Fibroblast of villous mesenchyme (primary cell): ENCODE measurements around the gene DAAM2. TPM values are rescaled to one million over a fixed set of nuclear protein-coding genes. Genes with fewer than 3 reads are reported as not detected.

Experiments used
- DNase-seq: peaks from one replicate; pipeline ENCODE4 v3.0.0-alpha.2; 2010; ENCODE audit warnings: low read depth
- H3K4me3 ChIP-seq: 2 replicates; pipeline ENCODE4 v1.5.1; 2011; ENCODE audit warnings: low read depth, mild to moderate bottlenecking, low read length
- CTCF ChIP-seq: IDR thresholded peaks from 2 replicates; pipeline ENCODE4 v1.5.1; 2012; ENCODE audit warnings: low read depth, mild to moderate bottlenecking, low read length; ENCODE audit not compliant: insufficient read depth
- total RNA-seq: library from RNA; depleted of rRNA; stranded (reverse); fragments of >200 nt; gene quantifications from 2 replicates; pipeline ENCODE4 v1.2.3, GENCODE V29; 2012

Gene DAAM2
- total RNA-seq, 1 donor: 13.8 TPM

- H3K4me3 ChIP-seq: no peak overlapping the region
- no peak for TF ChIP-seq CTCF
- DNase-seq: no peak
Observed at GRCh38 chr6:39913391-39913916, 121.3 kb downstream of the DAAM2 start.

GRCh38 chr6:39914239-39914638 lies 122.1 kb downstream of the DAAM2 start:
- no peak overlapping the region for H3K4me3 ChIP-seq
- TF ChIP-seq CTCF: no peak
- no peak for DNase-seq

GRCh38 chr6:39915866-39916265 lies 123.7 kb downstream of the DAAM2 start:
- DNase-seq: no peak
- no peak for TF ChIP-seq CTCF
- no peak overlapping the region for H3K4me3 ChIP-seq

- DNase-seq: no peak
- H3K4me3 ChIP-seq: no peak overlapping the region
- no peak for TF ChIP-seq CTCF
Observed at GRCh38 chr6:39917329-39917728, 125.2 kb downstream of the DAAM2 start.

GRCh38 chr6:39917981-39918380 lies 125.8 kb downstream of the DAAM2 start:
- TF ChIP-seq CTCF: no peak
- no peak for DNase-seq
- H3K4me3 ChIP-seq: no peak overlapping the region

GRCh38 chr6:39918831-39919230 lies 126.7 kb downstream of the DAAM2 start:
- no peak for DNase-seq

More at GRCh38 chr6:39918831-39919230, 126.7 kb downstream of the DAAM2 start:
- TF ChIP-seq CTCF: no peak
- no peak overlapping the region for H3K4me3 ChIP-seq
